Prostate gland (tissue), 2 donors: ENCODE data around the gene DICER1. TPM values are rescaled to one million over a fixed set of nuclear protein-coding genes. Genes with fewer than 3 reads are reported as not detected.

ENCODE experiments used
- DNase-seq: peaks from one replicate; pipeline ENCODE4 v3.0.0-alpha.2; 2019; ENCODE audit warnings: low spot score
- H3K27ac ChIP-seq, 2 donors: fragments of 200-600 bp; sonication (generic); 2 replicates each; pipeline ENCODE4 v1.5.1; 2017 to 2019
- H3K27me3 ChIP-seq: fragments of 200-600 bp; sonication (generic); replicated peaks from 2 replicates; pipeline ENCODE4 v1.5.1; 2019; ENCODE audit not compliant: insufficient read depth
- H3K36me3 ChIP-seq, 2 donors: fragments of 200-600 bp; sonication (generic); 1 replicate in 1 of 2; 2 replicates in 1 of 2; pipeline versions ENCODE4 v1.5.1 to v1.8.1; 2017 to 2019
- H3K4me1 ChIP-seq: fragments of 200-600 bp; sonication (generic); replicated peaks from 2 replicates; pipeline ENCODE4 v1.5.1; 2019
- H3K4me3 ChIP-seq, 2 donors: fragments of 200-600 bp; sonication (generic); 2 replicates each; pipeline ENCODE4 v1.5.1; 2017 to 2019
- H3K9me3 ChIP-seq: fragments of 200-600 bp; sonication (generic); 2 replicates; pipeline ENCODE4 v1.5.1; 2017
- POLR2A ChIP-seq: fragments of 450-650 bp; IDR thresholded peaks from one replicate; pipeline ENCODE4 v1.6.1; 2016; ENCODE audit warnings: antibody characterized with exemption, mild to moderate bottlenecking
- POLR2AphosphoS5 ChIP-seq: sonication (generic); formaldehyde crosslinking; IDR thresholded peaks from one replicate; pipeline ENCODE4 v1.6.1; 2017; ENCODE audit warnings: antibody characterized with exemption
- WGBS: methylation state at CpG from one replicate; pipeline ENCODE4 v1.1.5; 2018; 5-methylcytosine and 5-hydroxymethylcytosine counted together
- intact Hi-C: fragments of 100-400 bp; cut with DNase I; formaldehyde crosslinking; loops from one replicate; pipeline ENCODE4 v1.14.2; 2022
- total RNA-seq, 2 donors: library from RNA; depleted of rRNA; stranded (reverse); fragments of >200 nt; gene quantifications; one replicate each; pipeline ENCODE4 v1.1.0, GENCODE V29; 2016
- TF ChIP-seq, protein P1 (sequence below), 4 experiments: fragments of 200-600 bp in 2 of 4; fragments of 450-650 bp in 2 of 4; sonication (generic) in 2 of 4; IDR thresholded peaks; 1 replicate in 3 of 4; 2 replicates in 1 of 4; pipeline ENCODE4 v1.5.1; 2016 to 2019; ENCODE audit warnings: antibody characterized with exemption in 4 of 4, mild to moderate bottlenecking in 2 of 4, moderate library complexity in 2 of 4

DICER1 gene
- total RNA-seq, 2 donors from 2014 or later = 25.4 to 86.3 TPM

DNA sequence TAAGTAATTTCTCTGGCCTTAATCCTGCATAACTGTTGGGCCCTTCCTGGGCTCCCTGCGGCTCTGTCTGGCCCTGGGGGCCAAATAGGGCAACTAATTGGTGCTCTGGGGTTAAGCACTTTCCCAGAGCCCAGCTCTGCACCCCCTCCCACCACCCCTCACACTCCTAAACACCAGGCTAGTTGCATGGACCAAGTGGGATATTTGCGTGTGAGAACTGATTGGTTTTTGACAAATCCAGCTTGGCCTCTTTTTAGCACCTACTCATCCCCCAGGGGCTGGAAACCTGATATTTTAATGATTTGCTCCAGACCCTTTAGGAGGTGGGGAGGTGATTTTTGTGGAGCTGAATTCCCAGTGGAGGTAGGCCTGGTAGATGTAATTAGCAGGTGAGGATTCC lies 91.9 kb downstream of the DICER1 start:
- WGBS = 64% methylated on average over 2 of the region's 2 CpGs
- no peaks in the 10 kb centered on the region for H3K36me3 ChIP-seq
- intact Hi-C loops = no loop called here
- H3K4me3 ChIP-seq = no peak overlapping the region
- H3K27ac ChIP-seq = no peak overlapping the region
- no peak for DNase-seq
- no peak for TF ChIP-seq POLR2A
- TF ChIP-seq POLR2AphosphoS5 = no peak
- TF ChIP-seq, protein P1, sequence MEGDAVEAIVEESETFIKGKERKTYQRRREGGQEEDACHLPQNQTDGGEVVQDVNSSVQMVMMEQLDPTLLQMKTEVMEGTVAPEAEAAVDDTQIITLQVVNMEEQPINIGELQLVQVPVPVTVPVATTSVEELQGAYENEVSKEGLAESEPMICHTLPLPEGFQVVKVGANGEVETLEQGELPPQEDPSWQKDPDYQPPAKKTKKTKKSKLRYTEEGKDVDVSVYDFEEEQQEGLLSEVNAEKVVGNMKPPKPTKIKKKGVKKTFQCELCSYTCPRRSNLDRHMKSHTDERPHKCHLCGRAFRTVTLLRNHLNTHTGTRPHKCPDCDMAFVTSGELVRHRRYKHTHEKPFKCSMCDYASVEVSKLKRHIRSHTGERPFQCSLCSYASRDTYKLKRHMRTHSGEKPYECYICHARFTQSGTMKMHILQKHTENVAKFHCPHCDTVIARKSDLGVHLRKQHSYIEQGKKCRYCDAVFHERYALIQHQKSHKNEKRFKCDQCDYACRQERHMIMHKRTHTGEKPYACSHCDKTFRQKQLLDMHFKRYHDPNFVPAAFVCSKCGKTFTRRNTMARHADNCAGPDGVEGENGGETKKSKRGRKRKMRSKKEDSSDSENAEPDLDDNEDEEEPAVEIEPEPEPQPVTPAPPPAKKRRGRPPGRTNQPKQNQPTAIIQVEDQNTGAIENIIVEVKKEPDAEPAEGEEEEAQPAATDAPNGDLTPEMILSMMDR (IDR thresholded peaks at IDR 0.05) = no peak
- no peaks in the 10 kb centered on the region for H3K27me3 ChIP-seq
- H3K9me3 ChIP-seq = no peaks in the 10 kb centered on the region
- H3K4me1 ChIP-seq = no peaks in the 10 kb centered on the region

DNA sequence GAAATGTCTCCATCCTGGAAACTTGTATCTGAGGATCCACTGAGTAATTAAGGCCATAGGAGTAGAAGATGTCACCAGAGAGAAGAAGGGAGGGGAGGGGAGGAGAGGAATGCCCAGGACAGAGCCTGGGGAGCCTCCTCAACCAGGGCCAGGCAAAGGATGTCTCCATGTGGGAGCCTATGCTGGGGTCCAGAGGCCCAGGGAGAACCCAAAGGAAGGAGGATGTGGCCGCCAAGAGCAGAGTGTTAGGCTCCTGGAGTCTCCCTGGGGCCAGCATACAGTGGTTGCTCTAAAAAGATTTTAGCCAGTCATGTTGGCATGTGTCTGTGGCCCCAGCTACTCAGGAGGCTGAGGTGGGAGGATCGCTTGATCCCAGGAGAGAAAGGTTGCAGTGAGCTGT lies 92.6 kb downstream of the DICER1 start:
- DNase-seq = no peak
- no peak overlapping the region for H3K27ac ChIP-seq
- TF ChIP-seq POLR2A (no peak), POLR2AphosphoS5 (no peak)
- TF ChIP-seq, protein P1 (IDR thresholded peaks at IDR 0.05) = no peak
- no peaks in the 10 kb centered on the region for H3K9me3 ChIP-seq
- intact Hi-C loops = no loop called here
- H3K4me3 ChIP-seq = no peak overlapping the region
- WGBS = 96% methylated on average over 2 of the region's 2 CpGs
- H3K27me3 ChIP-seq = no peaks in the 10 kb centered on the region
- no peaks in the 10 kb centered on the region for H3K4me1 ChIP-seq
- H3K36me3 ChIP-seq = no peaks in the 10 kb centered on the region

DNA sequence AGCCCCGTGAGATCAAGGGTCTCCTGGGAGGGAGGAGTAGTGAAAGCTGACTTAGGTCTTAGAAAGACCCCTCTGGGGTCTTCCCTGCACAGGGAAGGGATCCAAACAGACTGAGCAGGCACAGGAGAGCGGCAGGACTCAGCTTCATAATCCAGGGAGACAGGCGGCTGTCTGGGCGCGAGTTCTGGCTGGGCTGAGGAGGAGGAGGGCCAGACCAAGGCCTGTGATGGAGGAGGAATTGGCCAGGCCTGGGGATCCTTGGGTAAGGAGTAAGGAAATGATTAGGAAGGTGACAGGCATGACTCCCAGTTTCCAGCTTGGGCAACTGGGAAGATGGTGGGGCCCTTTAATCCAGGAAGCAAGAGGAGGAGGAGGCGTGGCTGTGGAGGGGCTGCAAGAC lies 93.1 kb downstream of the DICER1 start:
- no peak for DNase-seq
- no peaks in the 10 kb centered on the region for H3K9me3 ChIP-seq
- no peaks in the 10 kb centered on the region for H3K36me3 ChIP-seq
- H3K27me3 ChIP-seq = no peaks in the 10 kb centered on the region
- WGBS = 98% methylated on average over 6 of the region's 6 CpGs
- H3K27ac ChIP-seq = no peak overlapping the region
- H3K4me3 ChIP-seq = no peak overlapping the region
- TF ChIP-seq POLR2A = no peak
- TF ChIP-seq POLR2AphosphoS5 = no peak
- TF ChIP-seq, protein P1 (IDR thresholded peaks at IDR 0.05) = no peak
- intact Hi-C loops = no loop called here
- H3K4me1 ChIP-seq = no peaks in the 10 kb centered on the region

DNA sequence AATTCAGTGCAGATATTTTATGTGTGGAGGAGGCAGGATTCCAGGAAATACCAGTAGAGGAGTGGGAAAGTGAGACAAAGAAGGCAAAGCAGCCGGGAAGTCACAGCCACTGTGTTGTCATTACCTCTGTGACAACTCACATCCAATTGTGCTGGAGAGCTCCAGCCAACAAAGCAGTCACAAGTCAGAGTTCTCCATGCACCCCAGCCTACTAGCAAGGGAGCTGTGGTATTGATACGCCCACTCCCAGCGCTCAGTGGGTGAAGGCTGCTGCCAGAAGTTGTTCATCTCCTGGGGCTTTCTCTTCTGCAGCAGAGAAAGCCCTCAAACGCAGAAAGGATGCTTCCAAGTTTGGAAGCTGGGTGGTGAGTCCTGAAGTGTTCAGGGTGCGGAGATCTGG lies 93.9 kb downstream of the DICER1 start:
- intact Hi-C loops = no loop called here
- H3K27me3 ChIP-seq = no peaks in the 10 kb centered on the region
- H3K4me3 ChIP-seq = no peak overlapping the region
- no peak overlapping the region for H3K27ac ChIP-seq
- no peak for DNase-seq
- WGBS = 54% methylated on average over 5 of the region's 5 CpGs
- no peaks in the 10 kb centered on the region for H3K36me3 ChIP-seq
- TF ChIP-seq, protein P1 (IDR thresholded peaks at IDR 0.05) = no peak
- no peaks in the 10 kb centered on the region for H3K4me1 ChIP-seq
- H3K9me3 ChIP-seq = no peaks in the 10 kb centered on the region

DNA sequence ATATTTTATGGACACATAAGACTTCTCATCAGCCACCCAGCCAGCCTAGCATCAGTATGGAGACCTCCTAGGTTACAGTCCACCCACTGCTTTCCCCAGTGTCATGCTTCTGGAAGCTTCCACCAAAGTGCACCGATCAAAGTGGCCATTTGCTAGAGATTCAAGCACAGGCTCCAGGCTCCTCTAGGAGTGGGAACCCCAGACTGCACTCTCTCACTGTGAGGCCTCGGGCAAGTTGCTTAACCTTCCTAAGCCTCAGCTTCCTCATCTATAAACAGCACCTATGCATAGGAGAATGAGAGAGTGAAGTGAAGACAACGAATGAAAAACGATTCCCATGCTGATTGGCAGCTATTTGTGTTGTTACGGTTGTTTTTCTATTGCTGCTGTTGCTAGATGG lies 94.4 kb downstream of the DICER1 start:
- DNase-seq = no peak
- Histone ChIP-seq H3K4me1 (no peaks in the 10 kb centered on the region), H3K4me3 (no peak overlapping the region), H3K36me3 (no peaks in the 10 kb centered on the region), H3K27me3 (no peaks in the 10 kb centered on the region), H3K27ac (no peak overlapping the region), H3K9me3 (no peaks in the 10 kb centered on the region)
- 91% methylated on average over 5 of the region's 5 CpGs for WGBS
- TF ChIP-seq POLR2A = no peak
- no peak for TF ChIP-seq POLR2AphosphoS5
- TF ChIP-seq, protein P1 (IDR thresholded peaks at IDR 0.05) = no peak
- intact Hi-C loops = no loop called here
